GM23248 (cell line): ENCODE data around the gene FNDC3B. TPM values are rescaled to one million over a fixed set of nuclear protein-coding genes. Genes with fewer than 3 reads are reported as not detected.

Experiments used
- DNase-seq: peaks from one replicate; pipeline ENCODE4 v3.0.0-alpha.2; 2015
- H2AFZ ChIP-seq: fragments of 200-600 bp; sonication (generic); 2 replicates; pipeline ENCODE4 v1.6.1; 2016; ENCODE audit warnings: antibody characterized with exemption
- H3F3A ChIP-seq: fragments of 200-600 bp; sonication (generic); 2 replicates; pipeline ENCODE4 v1.6.1; 2016; ENCODE audit warnings: mild to moderate bottlenecking, antibody characterized with exemption, mixed run types; ENCODE audit not compliant: insufficient read depth
- H3K27ac ChIP-seq: fragments of 200-600 bp; sonication (generic); 2 replicates; pipeline ENCODE4 v1.5.1; 2016; ENCODE audit warnings: mild to moderate bottlenecking
- H3K27me3 ChIP-seq: fragments of 200-600 bp; sonication (generic); replicated peaks from 2 replicates; pipeline ENCODE4 v1.6.1; 2016; ENCODE audit warnings: mild to moderate bottlenecking; ENCODE audit not compliant: insufficient read depth
- H3K36me3 ChIP-seq: fragments of 200-600 bp; sonication (generic); 2 replicates; pipeline ENCODE4 v1.6.1; 2016; ENCODE audit warnings: low read depth, mild to moderate bottlenecking
- H3K4me1 ChIP-seq: fragments of 200-600 bp; sonication (generic); 2 replicates; pipeline ENCODE4 v1.6.1; 2016; ENCODE audit warnings: mild to moderate bottlenecking; ENCODE audit not compliant: insufficient read depth
- H3K4me2 ChIP-seq: fragments of 200-600 bp; sonication (generic); one replicate; pipeline ENCODE4 v1.6.1; 2016; ENCODE audit warnings: mild to moderate bottlenecking; ENCODE audit not compliant: unreplicated experiment
- H3K4me3 ChIP-seq: fragments of 200-600 bp; sonication (generic); 2 replicates; pipeline ENCODE4 v1.5.1; 2016; ENCODE audit warnings: mild to moderate bottlenecking
- H3K79me2 ChIP-seq: fragments of 200-600 bp; sonication (generic); 2 replicates; pipeline ENCODE4 v1.6.1; 2016; ENCODE audit warnings: mild to moderate bottlenecking; ENCODE audit not compliant: insufficient read depth
- H3K9ac ChIP-seq: fragments of 200-600 bp; sonication (generic); 2 replicates; pipeline ENCODE4 v1.6.1; 2016; ENCODE audit warnings: mild to moderate bottlenecking
- H3K9me2 ChIP-seq: fragments of 200-600 bp; sonication (generic); 2 replicates; pipeline ENCODE4 v1.6.1; 2016; ENCODE audit warnings: mixed run types, mild to moderate bottlenecking, moderate library complexity; ENCODE audit not compliant: insufficient read depth
- H3K9me3 ChIP-seq: fragments of 200-600 bp; sonication (generic); one replicate; pipeline ENCODE4 v1.6.1; 2017; ENCODE audit warnings: low read depth
- H4K20me1 ChIP-seq: fragments of 200-600 bp; sonication (generic); 2 replicates; pipeline ENCODE4 v1.6.0; 2016; ENCODE audit not compliant: insufficient read depth
- EZH2 ChIP-seq: fragments of 200-600 bp; sonication (generic); IDR thresholded peaks from 2 replicates; pipeline ENCODE4 v1.6.1; 2018; ENCODE audit warnings: antibody characterized with exemption, mild to moderate bottlenecking; ENCODE audit not compliant: insufficient read depth, poor library complexity, severe bottlenecking
- EZH2phosphoT487 ChIP-seq: fragments of 200-600 bp; sonication (generic); IDR thresholded peaks from 2 replicates; pipeline ENCODE4 v1.6.1; 2018; ENCODE audit warnings: antibody characterized with exemption, moderate library complexity, mild to moderate bottlenecking, low read depth; ENCODE audit not compliant: insufficient read depth
- WGBS, 2 experiments: methylation state at CpG; one replicate each; pipeline ENCODE4 v1.1.6; 2015 to 2017; ENCODE audit warnings: low lambda C conversion rate in 2 of 2, low coverage in 1 of 2; ENCODE audit errors: missing lambda C conversion rate in 2 of 2; 5-methylcytosine and 5-hydroxymethylcytosine counted together
- in situ Hi-C: fragments of 300-500 bp; cut with MboI; formaldehyde crosslinking; loops from 2 replicates; pipeline ENCODE4 v1.15.0; 2020
- polyA plus RNA-seq: library from polyadenylated mRNA; unstranded; fragments of >200 nt; fragmentation: Nextera tagmentation; extraction: Ambion mirVana; gene quantifications from 2 replicates; pipeline ENCODE4 v1.2.1, GENCODE V29; 2016
- total RNA-seq: library from RNA; depleted of rRNA; stranded (reverse); fragments of >200 nt; shearing (Covaris generic); gene quantifications from 2 replicates; pipeline ENCODE4 v1.2.3, GENCODE V29; 2014

The FNDC3B gene
- total and polyA plus RNA-seq, 2 experiments from 2014 or later = 85.5 to 123 TPM

GRCh38 chr3:172099495-172099808, 60.1 kb downstream of the FNDC3B start:
- TF ChIP-seq EZH2 (no peak), EZH2phosphoT487 (no peak)
- Histone ChIP-seq H3F3A (peaks cover 73% of the 10 kb centered on the region), H4K20me1 (peaks cover 42% of the 10 kb centered on the region), H3K4me1 (peaks cover 75% of the 10 kb centered on the region), H3K27me3 (no peaks in the 10 kb centered on the region), H3K4me3 (no peak overlapping the region), H3K79me2 (peaks cover 100% of the 10 kb centered on the region), H3K9me2 (no peaks in the 10 kb centered on the region), H3K4me2 (no peak overlapping the region), H3K27ac (no peak overlapping the region), H3K9me3 (no peaks in the 10 kb centered on the region), H2AFZ (no peak overlapping the region), H3K9ac (no peak overlapping the region), H3K36me3 (no peaks in the 10 kb centered on the region)
- in situ Hi-C loops = no loop called here
- 48 to 50% methylated on average over 1 of the region's 1 CpG for WGBS, 2 experiments
- DNase-seq = no peak

DNA sequence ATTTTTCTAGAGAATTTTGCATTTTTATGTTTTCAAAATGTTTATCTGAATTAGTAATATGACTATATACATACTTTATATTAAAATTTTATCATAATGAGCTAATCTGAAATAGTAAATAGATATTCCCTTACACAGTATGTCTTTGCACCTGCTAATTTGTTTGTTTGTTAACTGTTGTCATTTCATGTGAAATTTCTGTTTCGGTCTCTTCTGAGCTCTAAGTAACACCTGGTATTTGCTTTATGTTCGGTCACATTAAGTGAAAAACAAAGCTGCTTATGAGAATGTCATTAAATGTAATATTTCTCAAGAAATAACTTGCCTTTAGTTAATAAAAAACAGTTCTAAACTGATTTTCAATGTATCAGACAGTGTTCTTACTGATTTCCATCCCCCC, 61.1 kb downstream of the FNDC3B start:
- Histone ChIP-seq H3K79me2 (peaks cover 100% of the 10 kb centered on the region), H3K9me3 (no peaks in the 10 kb centered on the region), H3K9ac (no peak overlapping the region), H3K36me3 (no peaks in the 10 kb centered on the region), H3K4me3 (no peak overlapping the region), H3K27me3 (no peaks in the 10 kb centered on the region), H4K20me1 (peaks cover 39% of the 10 kb centered on the region), H3K4me1 (peaks cover 79% of the 10 kb centered on the region), H3F3A (peaks cover 72% of the 10 kb centered on the region), H3K4me2 (no peak overlapping the region), H3K9me2 (no peaks in the 10 kb centered on the region), H3K27ac (no peak overlapping the region), H2AFZ (no peak overlapping the region)
- in situ Hi-C loops = no loop called here
- DNase-seq = no peak
- TF ChIP-seq EZH2 = no peak
- TF ChIP-seq EZH2phosphoT487 = no peak
- WGBS, 2 experiments = 95 to 100% methylated on average over 2 of the region's 2 CpGs

- H3K79me2 ChIP-seq = peaks cover 100% of the 10 kb centered on the region
- no peaks in the 10 kb centered on the region for H3K27me3 ChIP-seq
- H3K4me2 ChIP-seq = no peak overlapping the region
- no peak overlapping the region for H3K27ac ChIP-seq
- H3K36me3 ChIP-seq = no peaks in the 10 kb centered on the region
- H2AFZ ChIP-seq = no peak overlapping the region
- H3F3A ChIP-seq = peaks cover 72% of the 10 kb centered on the region
- in situ Hi-C loops = no loop called here
- H3K4me3 ChIP-seq = no peak overlapping the region
- H3K4me1 ChIP-seq = peaks cover 77% of the 10 kb centered on the region
- H3K9ac ChIP-seq = no peak overlapping the region
- TF ChIP-seq EZH2 (no peak), EZH2phosphoT487 (no peak)
- 75 to 83% methylated on average over 3 of the region's 3 CpGs for WGBS, 2 experiments
- H3K9me3 ChIP-seq = no peaks in the 10 kb centered on the region
- no peak for DNase-seq
- peaks cover 35% of the 10 kb centered on the region for H4K20me1 ChIP-seq
- no peaks in the 10 kb centered on the region for H3K9me2 ChIP-seq
Measured at GRCh38 chr3:172101107-172101506, 61.7 kb downstream of the FNDC3B start.

- Histone ChIP-seq H3K9me2 (no peaks in the 10 kb centered on the region), H3K79me2 (peaks cover 100% of the 10 kb centered on the region), H4K20me1 (peaks cover 36% of the 10 kb centered on the region), H3F3A (peaks cover 65% of the 10 kb centered on the region), H3K36me3 (no peaks in the 10 kb centered on the region; the same call in 1 of the 2 replicates), H3K4me3 (no peak overlapping the region), H3K9me3 (no peaks in the 10 kb centered on the region), H3K9ac (no peak overlapping the region), H3K27ac (no peak overlapping the region), H3K4me2 (no peak overlapping the region), H3K4me1 (peaks cover 66% of the 10 kb centered on the region), H2AFZ (no peak overlapping the region), H3K27me3 (no peaks in the 10 kb centered on the region)
- TF ChIP-seq EZH2 (no peak), EZH2phosphoT487 (no peak)
- in situ Hi-C loops = no loop called here
- DNase-seq = no peak
- 86 to 89% methylated on average over 5 of the region's 5 CpGs for WGBS, 2 experiments
Measured at GRCh38 chr3:172102123-172102882, 62.9 kb downstream of the FNDC3B start.

DNA sequence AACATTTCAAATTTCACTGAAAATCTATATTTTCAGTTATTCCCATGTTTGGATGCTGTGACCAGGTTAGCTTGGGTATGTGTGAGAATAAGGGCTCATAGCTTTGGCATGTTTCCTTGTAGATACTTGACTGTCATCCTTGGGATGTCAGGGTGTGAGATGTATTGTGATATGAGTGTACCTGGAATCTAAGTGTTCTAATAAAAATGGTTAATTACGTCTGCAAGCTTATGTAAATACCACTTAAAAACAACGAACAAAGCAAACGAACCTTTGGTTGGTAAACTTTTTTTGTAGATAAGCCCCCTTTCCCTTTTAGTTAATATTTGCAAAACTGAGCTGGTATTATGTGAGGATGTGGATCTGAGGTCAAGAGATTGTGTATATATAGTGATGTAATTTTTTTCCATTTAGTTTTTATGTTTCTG, 63.5 kb downstream of the FNDC3B start:
- in situ Hi-C loops = no loop called here
- Histone ChIP-seq H2AFZ (no peak overlapping the region), H3K9ac (peak overlapping the region; percentile 38; the same call in 1 of the 2 replicates), H3K9me3 (no peaks in the 10 kb centered on the region), H3K36me3 (no peaks in the 10 kb centered on the region; the same call in 1 of the 2 replicates), H3K79me2 (peaks cover 100% of the 10 kb centered on the region), H3K27ac (peak overlapping the region; percentile 62), H3K9me2 (no peaks in the 10 kb centered on the region), H4K20me1 (peaks cover 36% of the 10 kb centered on the region), H3K27me3 (no peaks in the 10 kb centered on the region), H3K4me2 (peak overlapping the region; percentile 59), H3F3A (peaks cover 66% of the 10 kb centered on the region), H3K4me1 (peaks cover 66% of the 10 kb centered on the region), H3K4me3 (no peak overlapping the region)
- no peak for DNase-seq
- WGBS, 2 experiments = 48 to 56% methylated on average over 3 of the region's 3 CpGs
- TF ChIP-seq EZH2 (no peak), EZH2phosphoT487 (no peak)
